ENCODE data around the gene CD83. TPM values are rescaled to one million over a fixed set of nuclear protein-coding genes. Genes with fewer than 3 reads are reported as not detected.

CD83 gene
- total RNA-seq, 1 donor from 2014 or later: 0.11 TPM

DNA sequence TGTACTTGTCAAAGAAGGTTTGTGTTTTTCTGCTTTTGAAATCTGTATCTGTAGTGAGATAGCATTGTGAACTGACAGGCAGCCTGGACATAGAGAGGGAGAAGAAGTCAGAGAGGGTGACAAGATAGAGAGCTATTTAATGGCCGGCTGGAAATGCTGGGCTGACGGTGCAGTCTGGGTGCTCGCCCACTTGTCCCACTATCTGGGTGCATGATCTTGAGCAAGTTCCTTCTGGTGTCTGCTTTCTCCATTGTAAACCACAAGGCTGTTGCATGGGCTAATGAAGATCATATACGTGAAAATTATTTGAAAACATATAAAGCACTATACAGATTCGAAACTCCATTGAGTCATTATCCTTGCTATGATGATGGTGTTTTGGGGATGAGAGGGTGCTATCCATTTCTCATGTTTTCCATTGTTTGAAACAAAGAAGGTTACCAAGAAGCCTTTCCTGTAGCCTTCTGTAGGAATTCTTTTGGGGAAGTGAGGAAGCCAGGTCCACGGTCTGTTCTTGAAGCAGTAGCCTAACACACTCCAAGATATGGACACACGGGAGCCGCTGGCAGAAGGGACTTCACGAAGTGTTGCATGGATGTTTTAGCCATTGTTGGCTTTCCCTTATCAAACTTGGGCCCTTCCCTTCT is 18.4 kb downstream of the CD83 start:
- Histone ChIP-seq H3K27me3 (no peaks in the 10 kb centered on the region), H3K27ac (no peak overlapping the region), H3K4me3 (no peak overlapping the region), H3K9me3 (no peaks in the 10 kb centered on the region), H3K36me3 (no peaks in the 10 kb centered on the region), H3K4me1 (no peaks in the 10 kb centered on the region)
- intact Hi-C loops (cut with DNase I): no loop called here
- TF ChIP-seq, protein P1, sequence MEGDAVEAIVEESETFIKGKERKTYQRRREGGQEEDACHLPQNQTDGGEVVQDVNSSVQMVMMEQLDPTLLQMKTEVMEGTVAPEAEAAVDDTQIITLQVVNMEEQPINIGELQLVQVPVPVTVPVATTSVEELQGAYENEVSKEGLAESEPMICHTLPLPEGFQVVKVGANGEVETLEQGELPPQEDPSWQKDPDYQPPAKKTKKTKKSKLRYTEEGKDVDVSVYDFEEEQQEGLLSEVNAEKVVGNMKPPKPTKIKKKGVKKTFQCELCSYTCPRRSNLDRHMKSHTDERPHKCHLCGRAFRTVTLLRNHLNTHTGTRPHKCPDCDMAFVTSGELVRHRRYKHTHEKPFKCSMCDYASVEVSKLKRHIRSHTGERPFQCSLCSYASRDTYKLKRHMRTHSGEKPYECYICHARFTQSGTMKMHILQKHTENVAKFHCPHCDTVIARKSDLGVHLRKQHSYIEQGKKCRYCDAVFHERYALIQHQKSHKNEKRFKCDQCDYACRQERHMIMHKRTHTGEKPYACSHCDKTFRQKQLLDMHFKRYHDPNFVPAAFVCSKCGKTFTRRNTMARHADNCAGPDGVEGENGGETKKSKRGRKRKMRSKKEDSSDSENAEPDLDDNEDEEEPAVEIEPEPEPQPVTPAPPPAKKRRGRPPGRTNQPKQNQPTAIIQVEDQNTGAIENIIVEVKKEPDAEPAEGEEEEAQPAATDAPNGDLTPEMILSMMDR (IDR thresholded peaks at IDR 0.05): no peak
- DNase-seq (ENCODE audit: low spot score in 2 of 2): no peak

DNA sequence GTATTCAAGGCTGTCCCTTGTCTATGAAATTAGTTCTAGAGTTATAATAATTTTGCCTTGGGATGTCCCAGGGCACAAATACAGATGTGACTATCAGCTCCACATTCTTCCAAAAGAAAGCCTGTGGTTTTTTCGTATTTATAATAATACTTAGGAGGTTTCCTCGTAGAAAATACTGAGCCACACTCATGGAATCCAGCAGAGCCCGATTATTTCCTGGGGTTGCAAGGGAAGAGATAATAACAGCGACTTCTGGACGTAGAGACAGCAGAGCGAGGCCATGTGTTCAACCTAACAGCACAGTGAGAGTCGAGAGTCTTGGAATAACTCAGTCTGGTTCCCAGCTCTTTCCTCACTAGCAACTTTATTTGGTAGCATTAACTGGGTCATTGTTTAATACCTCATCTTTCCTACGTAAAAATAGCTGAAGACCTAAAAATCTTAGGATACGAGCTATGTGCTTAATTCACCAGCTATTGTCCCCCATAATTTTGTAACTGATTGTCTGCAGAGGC is 21.2 kb downstream of the CD83 start:
- intact Hi-C loops (cut with DNase I): no loop called here
- TF ChIP-seq, protein P1 (IDR thresholded peaks at IDR 0.05): no peak
- Histone ChIP-seq H3K4me3 (no peak overlapping the region), H3K4me1 (no peaks in the 10 kb centered on the region), H3K9me3 (no peaks in the 10 kb centered on the region), H3K27ac (no peak overlapping the region), H3K36me3 (no peaks in the 10 kb centered on the region), H3K27me3 (no peaks in the 10 kb centered on the region)
- DNase-seq (ENCODE audit: low spot score in 2 of 2): no peak

GRCh38 chr6:14141351-14142062 is 23.9 kb downstream of the CD83 start:
- no peak for DNase-seq (ENCODE audit: low spot score in 2 of 2)
- Histone ChIP-seq H3K4me3 (no peak overlapping the region), H3K27me3 (no peaks in the 10 kb centered on the region), H3K27ac (no peak overlapping the region), H3K36me3 (no peaks in the 10 kb centered on the region), H3K9me3 (no peaks in the 10 kb centered on the region), H3K4me1 (no peaks in the 10 kb centered on the region)
- intact Hi-C loops (cut with DNase I): no loop called here
- TF ChIP-seq, protein P1 (IDR thresholded peaks at IDR 0.05): no peak

- intact Hi-C loops (cut with DNase I): no loop called here
- no peak overlapping the region for H3K4me3 ChIP-seq
- H3K27me3 ChIP-seq: no peaks in the 10 kb centered on the region
- no peak overlapping the region for H3K27ac ChIP-seq
- no peaks in the 10 kb centered on the region for H3K9me3 ChIP-seq
- H3K4me1 ChIP-seq: no peaks in the 10 kb centered on the region
- TF ChIP-seq, protein P1 (IDR thresholded peaks at IDR 0.05): no peak
- H3K36me3 ChIP-seq: no peaks in the 10 kb centered on the region
- DNase-seq (ENCODE audit: low spot score in 2 of 2): no peak
These were observed 24.5 kb downstream of the CD83 start for GRCh38 chr6:14142063-14142450.

DNA sequence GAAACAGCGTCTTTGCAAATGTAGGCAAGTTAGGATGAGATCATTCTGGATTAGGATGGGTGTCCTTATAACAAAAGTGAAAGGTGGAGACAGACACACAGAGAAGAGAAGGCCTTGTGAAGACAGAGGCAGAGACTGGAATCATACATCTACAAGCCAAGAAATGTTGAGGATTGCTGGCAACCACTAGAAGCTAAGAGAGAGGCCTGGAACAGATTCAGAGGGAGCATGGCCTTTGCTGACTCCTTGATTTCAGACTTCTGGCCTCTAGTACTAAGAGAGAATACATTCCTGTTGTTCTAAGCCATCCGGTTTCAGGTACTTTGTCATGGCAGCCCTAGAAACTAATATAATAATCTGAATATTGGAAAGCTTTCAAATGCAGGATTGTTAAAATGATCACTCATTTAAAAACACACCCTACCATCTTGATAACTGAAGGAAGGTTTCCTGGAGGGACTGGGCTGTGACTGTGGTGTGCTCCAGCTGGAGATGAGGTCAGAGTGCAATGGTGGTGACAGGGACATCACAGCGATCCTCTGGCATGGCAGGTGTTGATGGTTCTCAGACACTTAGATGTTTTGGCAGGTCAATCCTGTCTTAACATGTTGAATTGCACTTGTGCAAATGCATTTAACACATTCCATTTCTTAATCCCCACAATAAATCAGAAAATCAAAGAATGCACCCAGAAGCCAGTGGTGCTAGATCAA is 25.1 kb downstream of the CD83 start:
- no peaks in the 10 kb centered on the region for H3K4me1 ChIP-seq

More for the DNA sequence above, 25.1 kb downstream of the CD83 start:
- no peak for DNase-seq (ENCODE audit: low spot score in 2 of 2)
- no peaks in the 10 kb centered on the region for H3K36me3 ChIP-seq
- H3K9me3 ChIP-seq: no peaks in the 10 kb centered on the region
- no peak overlapping the region for H3K4me3 ChIP-seq
- H3K27me3 ChIP-seq: no peaks in the 10 kb centered on the region
- TF ChIP-seq, protein P1 (IDR thresholded peaks at IDR 0.05): no peak
- intact Hi-C loops (cut with DNase I): no loop called here
- H3K27ac ChIP-seq: no peak overlapping the region

Data from ascending aorta (tissue), 2 donors.